WI38 (cell line): ENCODE results near the gene LXN.

Source experiments
- H3K4me3 ChIP-seq: 2 replicates; pipeline ENCODE4 v1.5.1; 2011; ENCODE audit warnings: low read depth, mild to moderate bottlenecking, control low read depth, low read length
- CTCF ChIP-seq: IDR thresholded peaks from 2 replicates; pipeline ENCODE4 v1.5.1; 2012; ENCODE audit warnings: low read depth, mild to moderate bottlenecking, control low read depth, low read length

LXN gene

DNA sequence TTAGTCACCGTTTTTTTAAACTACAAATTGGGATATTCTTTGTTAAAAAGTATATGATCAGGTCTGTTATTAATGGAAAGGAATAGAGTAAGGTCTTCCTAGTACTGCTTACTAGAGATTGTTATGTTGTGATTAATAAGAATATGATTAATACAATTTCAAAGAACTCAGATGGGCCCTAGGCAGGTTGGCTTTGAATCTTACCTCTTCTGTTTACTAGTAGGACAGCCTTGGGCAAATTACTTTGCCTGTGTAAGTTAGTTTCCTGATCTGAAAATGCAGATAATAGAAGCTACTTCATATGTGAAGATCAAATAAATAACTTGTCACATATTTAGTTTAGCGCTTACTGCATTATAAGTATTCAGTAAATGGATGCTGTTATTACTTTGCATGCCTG is 21.3 kb downstream of the LXN start:
- H3K4me3 ChIP-seq: no peak overlapping the region
- TF ChIP-seq CTCF: no peak

GRCh38 chr3:158649791-158650190 is 22.7 kb downstream of the LXN start:
- no peak for TF ChIP-seq CTCF
- H3K4me3 ChIP-seq: no peak overlapping the region

DNA sequence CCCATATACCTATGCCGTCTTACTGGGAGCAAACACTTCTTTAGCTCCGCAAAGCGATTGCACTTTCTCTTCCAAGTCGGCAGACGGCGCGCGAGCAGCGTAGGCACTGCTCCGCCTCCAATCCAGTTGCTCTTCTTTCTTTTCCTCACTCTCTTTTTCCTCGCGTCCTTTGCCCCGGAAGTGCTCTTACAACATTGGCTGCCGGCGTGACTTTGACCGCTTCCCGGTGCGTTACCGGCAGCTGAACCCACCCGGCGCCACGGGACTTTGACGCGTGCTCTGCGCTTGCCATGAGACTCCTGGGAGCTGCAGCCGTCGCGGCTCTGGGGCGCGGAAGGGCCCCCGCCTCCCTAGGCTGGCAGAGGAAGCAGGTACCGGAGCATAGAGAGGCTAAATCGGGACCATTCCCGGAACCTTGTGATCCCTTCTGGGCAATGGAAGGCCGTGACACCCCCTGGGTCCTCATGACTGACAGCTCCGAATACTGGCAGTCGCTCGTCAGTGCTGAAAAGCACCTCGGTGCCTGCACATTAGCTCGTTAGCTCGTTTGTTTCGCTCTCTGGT is 28.0 kb downstream of the LXN start, which contains the start of gene GFM1:
Gene GFM1, plus strand, starts transcription at position 183 of the 564 bp plus-strand sequence. Its CDS starts 108 bp downstream, at position 291.
- peak within 1 kb of the TSS; percentile 100 for H3K4me3 ChIP-seq
- peak; percentile 81 for TF ChIP-seq CTCF

- TF ChIP-seq CTCF: no peak
- no peak overlapping the region for H3K4me3 ChIP-seq
These were observed 29.8 kb downstream of the LXN start for GRCh38 chr3:158642474-158643210.

- no peak overlapping the region for H3K4me3 ChIP-seq
- no peak for TF ChIP-seq CTCF
These were observed 30.4 kb downstream of the LXN start for GRCh38 chr3:158642005-158642404.

- H3K4me3 ChIP-seq: no peak overlapping the region
- TF ChIP-seq CTCF: no peak
These were observed 31.8 kb downstream of the LXN start for GRCh38 chr3:158640646-158641045.

GRCh38 chr3:158631981-158632380 is 40.5 kb downstream of the LXN start:
- no peak overlapping the region for H3K4me3 ChIP-seq
- no peak for TF ChIP-seq CTCF
